Measurements from ENCODE around the gene CCDC63.
"Not testable (repeated sequence)": the region's sequence is repeated elsewhere in the genome, so short reads cannot be mapped to it uniquely, and the experiment has no call there.

DNA sequence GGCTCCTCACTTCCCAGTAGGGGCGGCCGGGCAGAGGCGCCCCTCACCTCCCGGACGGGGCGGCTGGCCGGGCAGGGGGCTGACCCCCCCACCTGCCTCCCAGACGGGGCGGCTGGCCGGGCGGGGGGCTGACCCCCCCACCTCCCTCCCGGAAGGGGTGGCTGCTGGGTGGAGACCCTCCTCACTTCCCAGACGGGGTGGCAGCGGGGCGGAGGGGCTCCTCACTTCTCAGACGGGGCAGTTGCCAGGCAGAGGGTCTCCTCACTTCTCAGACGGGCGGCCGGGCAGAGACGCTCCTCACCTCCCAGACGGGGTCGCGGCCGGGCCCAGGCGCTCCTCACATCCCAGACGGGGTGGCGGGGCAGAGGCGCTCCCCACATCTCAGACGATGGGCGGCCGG, 104.1 kb downstream of the CCDC63 start:
- TF ChIP-seq ETV6 (IDR thresholded peaks at IDR 0.05; ENCODE audit: borderline replicate concordance in 1 of 2, low read depth in 2 of 2, low read length in 1 of 2); ETV6 (CRISPR knock-in tag; IDR thresholded peaks at IDR 0.05; ENCODE audit: borderline replicate concordance); MEF2D (tag; conservative IDR thresholded peaks at IDR 0.05; ENCODE audit: low read depth); NFE2L1 (tag; IDR thresholded peaks at IDR 0.05; ENCODE audit: borderline replicate concordance, low read depth); MEIS2 (IDR thresholded peaks at IDR 0.05; ENCODE audit: partially characterized antibody); ATF1 (CRISPR knock-in tag; IDR thresholded peaks at IDR 0.05); ATF1 (tag; IDR thresholded peaks at IDR 0.05); JUND (IDR thresholded peaks at IDR 0.05; ENCODE audit: borderline replicate concordance, low read depth, low read length); JUND (tag; IDR thresholded peaks at IDR 0.05; ENCODE audit: borderline replicate concordance, low read depth, low read length); RFX5 (IDR thresholded peaks at IDR 0.05; ENCODE audit: low read depth, low read length); NFE2 (IDR thresholded peaks at IDR 0.05; ENCODE audit: low read depth); POLR2A (conservative IDR thresholded peaks at IDR 0.05); MYNN (IDR thresholded peaks at IDR 0.05); MYNN (CRISPR knock-in tag; IDR thresholded peaks at IDR 0.05); ZNF668 (CRISPR knock-in tag; IDR thresholded peaks at IDR 0.05): not testable (repeated sequence)
- TF ChIP-seq, protein P1, sequence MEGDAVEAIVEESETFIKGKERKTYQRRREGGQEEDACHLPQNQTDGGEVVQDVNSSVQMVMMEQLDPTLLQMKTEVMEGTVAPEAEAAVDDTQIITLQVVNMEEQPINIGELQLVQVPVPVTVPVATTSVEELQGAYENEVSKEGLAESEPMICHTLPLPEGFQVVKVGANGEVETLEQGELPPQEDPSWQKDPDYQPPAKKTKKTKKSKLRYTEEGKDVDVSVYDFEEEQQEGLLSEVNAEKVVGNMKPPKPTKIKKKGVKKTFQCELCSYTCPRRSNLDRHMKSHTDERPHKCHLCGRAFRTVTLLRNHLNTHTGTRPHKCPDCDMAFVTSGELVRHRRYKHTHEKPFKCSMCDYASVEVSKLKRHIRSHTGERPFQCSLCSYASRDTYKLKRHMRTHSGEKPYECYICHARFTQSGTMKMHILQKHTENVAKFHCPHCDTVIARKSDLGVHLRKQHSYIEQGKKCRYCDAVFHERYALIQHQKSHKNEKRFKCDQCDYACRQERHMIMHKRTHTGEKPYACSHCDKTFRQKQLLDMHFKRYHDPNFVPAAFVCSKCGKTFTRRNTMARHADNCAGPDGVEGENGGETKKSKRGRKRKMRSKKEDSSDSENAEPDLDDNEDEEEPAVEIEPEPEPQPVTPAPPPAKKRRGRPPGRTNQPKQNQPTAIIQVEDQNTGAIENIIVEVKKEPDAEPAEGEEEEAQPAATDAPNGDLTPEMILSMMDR (IDR thresholded peaks at IDR 0.05 in 2 of 3, conservative IDR thresholded peaks at IDR 0.05 in 1 of 3; ENCODE audit: insufficient read depth in 2 of 3, low read depth in 1 of 3, low read length in 3 of 3), result not testable (repeated sequence)

Measured in K562 (cell line).